ENCODE data around the gene GHR.

DNA sequence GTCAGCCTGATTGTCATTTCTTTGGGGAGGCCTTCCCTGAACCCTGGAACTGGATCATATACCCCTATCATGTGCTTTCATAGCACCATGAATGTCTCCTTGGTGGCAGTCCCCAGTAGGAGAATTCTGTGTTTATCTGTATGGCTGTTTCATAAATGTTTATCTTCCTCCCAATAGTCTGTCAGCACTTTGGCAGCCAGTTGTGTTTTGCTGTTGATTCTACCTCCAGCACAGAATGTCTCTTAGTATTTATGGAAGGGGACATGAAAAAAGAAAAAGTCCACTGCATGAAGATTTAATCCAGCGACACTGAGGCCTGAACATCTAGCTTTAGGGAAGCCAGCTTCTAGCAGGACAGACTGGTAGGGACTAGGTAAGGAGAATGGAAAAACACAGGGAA, 38.3 kb downstream of the GHR start:
- TF ChIP-seq, protein P1, sequence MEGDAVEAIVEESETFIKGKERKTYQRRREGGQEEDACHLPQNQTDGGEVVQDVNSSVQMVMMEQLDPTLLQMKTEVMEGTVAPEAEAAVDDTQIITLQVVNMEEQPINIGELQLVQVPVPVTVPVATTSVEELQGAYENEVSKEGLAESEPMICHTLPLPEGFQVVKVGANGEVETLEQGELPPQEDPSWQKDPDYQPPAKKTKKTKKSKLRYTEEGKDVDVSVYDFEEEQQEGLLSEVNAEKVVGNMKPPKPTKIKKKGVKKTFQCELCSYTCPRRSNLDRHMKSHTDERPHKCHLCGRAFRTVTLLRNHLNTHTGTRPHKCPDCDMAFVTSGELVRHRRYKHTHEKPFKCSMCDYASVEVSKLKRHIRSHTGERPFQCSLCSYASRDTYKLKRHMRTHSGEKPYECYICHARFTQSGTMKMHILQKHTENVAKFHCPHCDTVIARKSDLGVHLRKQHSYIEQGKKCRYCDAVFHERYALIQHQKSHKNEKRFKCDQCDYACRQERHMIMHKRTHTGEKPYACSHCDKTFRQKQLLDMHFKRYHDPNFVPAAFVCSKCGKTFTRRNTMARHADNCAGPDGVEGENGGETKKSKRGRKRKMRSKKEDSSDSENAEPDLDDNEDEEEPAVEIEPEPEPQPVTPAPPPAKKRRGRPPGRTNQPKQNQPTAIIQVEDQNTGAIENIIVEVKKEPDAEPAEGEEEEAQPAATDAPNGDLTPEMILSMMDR (conservative IDR thresholded peaks at IDR 0.05; ENCODE audit: low read depth, low read length), result no peak
- no peak for TF ChIP-seq EZH2 (IDR thresholded peaks at IDR 0.05; ENCODE audit: borderline replicate concordance, low read depth, low read length, poor library complexity, severe bottlenecking)
